GM18520 (cell line): ENCODE measurements around the gene TRANK1.
"Not testable (repeated sequence)": the region's sequence is repeated elsewhere in the genome, so short reads cannot be mapped to it uniquely, and the experiment has no call there.

Experiments
- ATAC-seq: cut with Tn5 transposase; IDR thresholded peaks from one replicate; pipeline ENCODE4 v1.9.1; 2021; ENCODE audit not compliant: unreplicated experiment

The TRANK1 gene

GRCh38 chr3:36893826-36894225 is 51.0 kb downstream of the TRANK1 start:
- no peak for ATAC-seq

GRCh38 chr3:36893137-36893557 is 51.7 kb downstream of the TRANK1 start:
- ATAC-seq, result no peak

GRCh38 chr3:36892457-36893136 is 52.3 kb downstream of the TRANK1 start:
- no peak for ATAC-seq

GRCh38 chr3:36891701-36892160 is 53.1 kb downstream of the TRANK1 start:
- ATAC-seq, result peak; percentile 89

- ATAC-seq, result not testable (repeated sequence)
Measured at GRCh38 chr3:36891097-36891496, 53.8 kb downstream of the TRANK1 start.

- no peak for ATAC-seq
Measured at GRCh38 chr3:36890261-36890660, 54.6 kb downstream of the TRANK1 start.

- ATAC-seq, result no peak
Measured at GRCh38 chr3:36881735-36882134, 63.1 kb downstream of the TRANK1 start.

GRCh38 chr3:36879842-36880241 is 65.0 kb downstream of the TRANK1 start:
- not testable (repeated sequence) for ATAC-seq

GRCh38 chr3:36877930-36878685 is 66.7 kb downstream of the TRANK1 start:
- ATAC-seq, result no peak

GRCh38 chr3:36876181-36876936 is 68.5 kb downstream of the TRANK1 start:
- ATAC-seq, result peak; percentile 99

GRCh38 chr3:36875397-36875796 is 69.5 kb downstream of the TRANK1 start:
- ATAC-seq, result no peak

- ATAC-seq, result no peak
Measured at GRCh38 chr3:36874424-36874823, 70.4 kb downstream of the TRANK1 start.

GRCh38 chr3:36871379-36872126 is 73.3 kb downstream of the TRANK1 start:
- ATAC-seq, result no peak

- ATAC-seq, result peak; percentile 81
Measured at GRCh38 chr3:36868614-36869436, 76.0 kb downstream of the TRANK1 start.

GRCh38 chr3:36867810-36868209 is 77.0 kb downstream of the TRANK1 start:
- ATAC-seq, result no peak

GRCh38 chr3:36866368-36866767 is 78.5 kb downstream of the TRANK1 start:
- no peak for ATAC-seq

- no peak for ATAC-seq
Measured at GRCh38 chr3:36864180-36865053, 80.4 kb downstream of the TRANK1 start.

GRCh38 chr3:36862076-36862755 is 82.6 kb downstream of the TRANK1 start:
- no peak for ATAC-seq
